Lower leg skin (tissue), 3 donors: ENCODE data around the gene MEN1.

Experiments used
- POLR2A ChIP-seq, 2 donors: fragments of 450-650 bp; IDR thresholded peaks; one replicate each; pipeline ENCODE4 v1.6.1; 2016 to 2017; ENCODE audit warnings: antibody characterized with exemption in 2 of 2, mild to moderate bottlenecking in 1 of 2, moderate library complexity in 1 of 2
- TF ChIP-seq, protein P1 (sequence below), 3 donors: fragments of 450-650 bp; IDR thresholded peaks; one replicate each; pipeline ENCODE4 v1.5.1; 2016; ENCODE audit warnings: antibody characterized with exemption in 3 of 3, mild to moderate bottlenecking in 3 of 3, moderate library complexity in 2 of 3

DNA sequence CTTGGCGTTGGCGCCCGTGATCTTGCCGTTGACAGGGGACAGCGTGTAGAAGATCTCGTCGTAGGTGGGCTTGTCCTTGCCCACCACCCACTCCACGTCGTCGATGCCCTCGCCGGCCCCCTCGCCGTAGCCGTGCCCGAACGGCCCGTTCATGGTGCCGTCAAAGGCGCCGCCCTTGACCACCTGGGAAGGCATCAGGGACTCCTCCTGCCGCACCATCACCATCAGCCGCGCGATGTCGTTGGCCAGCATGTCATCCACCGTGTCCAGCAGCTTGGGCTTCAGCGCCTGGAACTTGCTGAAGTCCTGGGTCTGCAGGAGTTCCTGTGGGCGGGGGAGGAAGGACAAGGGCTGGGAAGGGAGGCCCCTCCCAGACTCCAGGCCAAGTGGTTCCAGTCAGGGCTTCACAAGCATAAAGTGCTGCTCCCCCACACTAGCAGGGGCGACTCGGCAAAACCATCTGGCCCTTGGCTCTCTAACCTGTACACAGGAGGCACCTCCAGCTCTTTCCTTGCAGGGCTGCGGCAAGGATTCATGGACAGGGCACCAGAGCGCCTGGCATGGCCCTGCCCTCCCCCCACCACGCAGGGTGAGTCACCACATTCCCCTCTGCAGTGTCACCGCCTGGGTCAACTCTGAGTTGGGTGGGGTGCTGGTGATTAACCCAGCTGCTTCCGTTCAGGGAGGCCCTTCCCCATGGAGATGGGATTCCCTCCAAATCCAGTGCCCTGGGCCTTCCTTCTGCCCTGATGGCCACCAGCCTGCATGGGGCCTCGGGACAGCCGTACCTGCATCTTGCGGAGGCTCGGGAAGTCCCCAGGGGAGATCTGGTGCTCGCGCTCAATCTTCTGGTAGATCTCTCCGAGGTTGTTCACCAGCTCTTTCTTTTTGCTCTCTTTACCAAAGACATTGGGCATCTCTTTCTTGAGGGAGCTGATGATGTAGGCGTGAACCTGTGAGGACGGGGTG lies 44.5 kb upstream of the MEN1 start:
- TF ChIP-seq, protein P1, sequence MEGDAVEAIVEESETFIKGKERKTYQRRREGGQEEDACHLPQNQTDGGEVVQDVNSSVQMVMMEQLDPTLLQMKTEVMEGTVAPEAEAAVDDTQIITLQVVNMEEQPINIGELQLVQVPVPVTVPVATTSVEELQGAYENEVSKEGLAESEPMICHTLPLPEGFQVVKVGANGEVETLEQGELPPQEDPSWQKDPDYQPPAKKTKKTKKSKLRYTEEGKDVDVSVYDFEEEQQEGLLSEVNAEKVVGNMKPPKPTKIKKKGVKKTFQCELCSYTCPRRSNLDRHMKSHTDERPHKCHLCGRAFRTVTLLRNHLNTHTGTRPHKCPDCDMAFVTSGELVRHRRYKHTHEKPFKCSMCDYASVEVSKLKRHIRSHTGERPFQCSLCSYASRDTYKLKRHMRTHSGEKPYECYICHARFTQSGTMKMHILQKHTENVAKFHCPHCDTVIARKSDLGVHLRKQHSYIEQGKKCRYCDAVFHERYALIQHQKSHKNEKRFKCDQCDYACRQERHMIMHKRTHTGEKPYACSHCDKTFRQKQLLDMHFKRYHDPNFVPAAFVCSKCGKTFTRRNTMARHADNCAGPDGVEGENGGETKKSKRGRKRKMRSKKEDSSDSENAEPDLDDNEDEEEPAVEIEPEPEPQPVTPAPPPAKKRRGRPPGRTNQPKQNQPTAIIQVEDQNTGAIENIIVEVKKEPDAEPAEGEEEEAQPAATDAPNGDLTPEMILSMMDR (IDR thresholded peaks at IDR 0.05): no peak
- TF ChIP-seq POLR2A (IDR thresholded peaks at IDR 0.05): no peak
